MM.1S (cell line): ENCODE results near the gene GYPB.
"Not testable (repeated sequence)": the region's sequence is repeated elsewhere in the genome, so short reads cannot be mapped to it uniquely, and the experiment has no call there.

Source experiments
- EZH2 ChIP-seq: fragments of 300-600 bp; sonication (generic); optimal IDR thresholded peaks from 2 replicates; pipeline ENCODE3; 2017; ENCODE audit warnings: low read depth, mild to moderate bottlenecking, antibody characterized with exemption, low read length, mixed read lengths
- EZH2phosphoT487 ChIP-seq: fragments of 300-600 bp; sonication (generic); IDR thresholded peaks from 2 replicates; pipeline ENCODE4 v1.6.1; 2018; ENCODE audit warnings: antibody characterized with exemption, low read length
- TF ChIP-seq, protein P1 (sequence below): fragments of 300-600 bp; sonication (generic); IDR thresholded peaks from 2 replicates; pipeline ENCODE4 v1.5.1; 2016; ENCODE audit warnings: antibody characterized with exemption, low read length, mixed read lengths

DNA sequence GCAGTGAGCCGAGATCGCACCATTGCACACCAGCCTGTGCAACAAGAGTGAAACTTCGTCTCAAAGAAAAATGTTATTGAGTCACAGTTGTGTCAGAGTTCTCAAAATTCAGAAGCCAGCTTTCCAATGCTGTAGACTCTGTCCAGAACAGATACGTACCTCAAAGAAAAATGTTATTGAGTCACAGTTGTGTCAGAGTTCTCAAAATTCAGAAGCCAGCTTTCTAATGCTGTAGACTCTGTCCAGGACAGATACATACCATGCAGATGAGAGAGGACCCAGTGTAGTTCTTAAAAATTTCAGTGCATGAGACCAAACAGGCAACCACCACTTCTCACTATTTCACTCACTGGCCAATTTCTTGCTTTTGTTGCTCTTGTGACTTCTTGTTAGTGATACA is 68.2 kb downstream of the GYPB start:
- TF ChIP-seq, protein P1, sequence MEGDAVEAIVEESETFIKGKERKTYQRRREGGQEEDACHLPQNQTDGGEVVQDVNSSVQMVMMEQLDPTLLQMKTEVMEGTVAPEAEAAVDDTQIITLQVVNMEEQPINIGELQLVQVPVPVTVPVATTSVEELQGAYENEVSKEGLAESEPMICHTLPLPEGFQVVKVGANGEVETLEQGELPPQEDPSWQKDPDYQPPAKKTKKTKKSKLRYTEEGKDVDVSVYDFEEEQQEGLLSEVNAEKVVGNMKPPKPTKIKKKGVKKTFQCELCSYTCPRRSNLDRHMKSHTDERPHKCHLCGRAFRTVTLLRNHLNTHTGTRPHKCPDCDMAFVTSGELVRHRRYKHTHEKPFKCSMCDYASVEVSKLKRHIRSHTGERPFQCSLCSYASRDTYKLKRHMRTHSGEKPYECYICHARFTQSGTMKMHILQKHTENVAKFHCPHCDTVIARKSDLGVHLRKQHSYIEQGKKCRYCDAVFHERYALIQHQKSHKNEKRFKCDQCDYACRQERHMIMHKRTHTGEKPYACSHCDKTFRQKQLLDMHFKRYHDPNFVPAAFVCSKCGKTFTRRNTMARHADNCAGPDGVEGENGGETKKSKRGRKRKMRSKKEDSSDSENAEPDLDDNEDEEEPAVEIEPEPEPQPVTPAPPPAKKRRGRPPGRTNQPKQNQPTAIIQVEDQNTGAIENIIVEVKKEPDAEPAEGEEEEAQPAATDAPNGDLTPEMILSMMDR, result not testable (repeated sequence)
- not testable (repeated sequence) for TF ChIP-seq EZH2phosphoT487, EZH2
